ENCODE data around the gene ITIH2.
"Not testable (repeated sequence)": the region's sequence is repeated elsewhere in the genome, so short reads cannot be mapped to it uniquely, and the experiment has no call there.

ITIH2 gene

GRCh38 chr10:7734821-7735220 is 31.7 kb downstream of the ITIH2 start:
- no peak overlapping the region for H3K4me3 ChIP-seq
- no peaks in the 10 kb centered on the region for H3K9me3 ChIP-seq (replicated peaks in 1 of 11)
- H3K4me2 ChIP-seq = no peak overlapping the region
- no peaks in the 10 kb centered on the region for H3K27me3 ChIP-seq
- H4K20me1 ChIP-seq = no peaks in the 10 kb centered on the region
- no peak for TF ChIP-seq Cebpa-rat (IDR thresholded peaks at IDR 0.05)
- no peak overlapping the region for H3K9ac ChIP-seq
- H3K36me3 ChIP-seq = no peaks in the 10 kb centered on the region
- no peak overlapping the region for H3K27ac ChIP-seq
- no peaks in the 10 kb centered on the region for H3K4me1 ChIP-seq

GRCh38 chr10:7738536-7739407 is 35.7 kb downstream of the ITIH2 start:
- H3K36me3 ChIP-seq = no peaks in the 10 kb centered on the region
- no peak overlapping the region for H3K9ac ChIP-seq
- H3K4me1 ChIP-seq = no peaks in the 10 kb centered on the region
- no peaks in the 10 kb centered on the region for H3K27me3 ChIP-seq
- no peaks in the 10 kb centered on the region for H3K9me3 ChIP-seq (replicated peaks in 1 of 11)
- H3K4me2 ChIP-seq = no peak overlapping the region
- no peak overlapping the region for H3K27ac ChIP-seq
- no peak overlapping the region for H3K4me3 ChIP-seq
- no peaks in the 10 kb centered on the region for H4K20me1 ChIP-seq
- TF ChIP-seq Cebpa-rat (IDR thresholded peaks at IDR 0.05) = no peak

GRCh38 chr10:7744307-7744706 is 41.2 kb downstream of the ITIH2 start:
- Histone ChIP-seq H3K9ac (no peak overlapping the region), H3K36me3 (peaks cover 0 to 14% (median under 1%) of the 10 kb centered on the region in 11 experiments; a peak in 8 of 22 replicates), H3K27ac (no peak overlapping the region), H3K4me1 (no peaks in the 10 kb centered on the region), H4K20me1 (no peaks in the 10 kb centered on the region), H3K4me3 (no peak overlapping the region), H3K27me3 (no peaks in the 10 kb centered on the region), H3K9me3 (replicated peaks in 1 of 11) (no peaks in the 10 kb centered on the region), H3K4me2 (no peak overlapping the region)
- TF ChIP-seq Cebpa-rat (IDR thresholded peaks at IDR 0.05) = no peak

- not testable (repeated sequence) for H3K9ac ChIP-seq
These were observed 45.5 kb downstream of the ITIH2 start for GRCh38 chr10:7748637-7749036.

GRCh38 chr10:7750222-7750621 is 47.1 kb downstream of the ITIH2 start:
- no peak overlapping the region for H3K27ac ChIP-seq
- H3K27me3 ChIP-seq = no peaks in the 10 kb centered on the region
- TF ChIP-seq Cebpa-rat (IDR thresholded peaks at IDR 0.05) = no peak
- peaks cover 50 to 65% (median 55%) of the 10 kb centered on the region in 11 experiments for H3K36me3 ChIP-seq
- H3K4me2 ChIP-seq = no peak overlapping the region
- H3K4me3 ChIP-seq = no peak overlapping the region
- 0 out of 22 replicates have a peak, but pooled peaks cover 0 to 5% (median 0%) of the 10 kb centered on the region in 11 experiments for H4K20me1 ChIP-seq
- H3K9me3 ChIP-seq (replicated peaks in 1 of 11) = peaks cover 0 to 3% (median 0%) of the 10 kb centered on the region in 11 experiments; a peak in 1 of 22 replicates
- H3K9ac ChIP-seq = no peak overlapping the region
- H3K4me1 ChIP-seq = no peaks in the 10 kb centered on the region

More at GRCh38 chr10:7748637-7749036, 45.5 kb downstream of the ITIH2 start:
- H3K27me3 ChIP-seq; H3K4me2 ChIP-seq; H3K27ac ChIP-seq; H3K4me1 ChIP-seq; H3K9me3 ChIP-seq (replicated peaks in 1 of 11); H3K4me3 ChIP-seq; H4K20me1 ChIP-seq: not testable (repeated sequence)
- H3K36me3 ChIP-seq = peaks cover 34 to 58% (median 40%) of the 10 kb centered on the region in 11 experiments

GRCh38 chr10:7752251-7752650 is 49.1 kb downstream of the ITIH2 start:
- no peak for TF ChIP-seq Cebpa-rat (IDR thresholded peaks at IDR 0.05)
- Histone ChIP-seq H3K4me3 (no peak overlapping the region), H3K4me2 (no peak overlapping the region), H3K36me3 (peaks cover 69 to 83% (median 71%) of the 10 kb centered on the region in 11 experiments), H4K20me1 (peaks cover 0 to 9% (median 0%) of the 10 kb centered on the region in 11 experiments; a peak in 4 of 22 replicates), H3K9me3 (replicated peaks in 1 of 11) (peaks cover 0 to 4% (median 0%) of the 10 kb centered on the region in 11 experiments; a peak in 1 of 22 replicates), H3K27ac (no peak overlapping the region), H3K9ac (no peak overlapping the region), H3K4me1 (no peaks in the 10 kb centered on the region), H3K27me3 (no peaks in the 10 kb centered on the region)

- Histone ChIP-seq H3K4me2 (no peak overlapping the region), H3K4me3 (no peak overlapping the region), H3K36me3 (peaks cover 82 to 99% (median 93%) of the 10 kb centered on the region in 11 experiments), H4K20me1 (peaks cover 0 to 9% (median 0%) of the 10 kb centered on the region in 11 experiments; a peak in 4 of 22 replicates), H3K9ac (no peak overlapping the region), H3K27me3 (no peaks in the 10 kb centered on the region), H3K4me1 (no peaks in the 10 kb centered on the region), H3K27ac (no peak overlapping the region), H3K9me3 (replicated peaks in 1 of 11) (peaks cover 0 to 4% (median 0%) of the 10 kb centered on the region in 11 experiments; a peak in 1 of 22 replicates)
- TF ChIP-seq Cebpa-rat (IDR thresholded peaks at IDR 0.05) = no peak
These were observed 52.0 kb downstream of the ITIH2 start for GRCh38 chr10:7755103-7755502.

- peaks cover 0 to 4% (median 0%) of the 10 kb centered on the region in 11 experiments; a peak in 1 of 22 replicates for H3K9me3 ChIP-seq (replicated peaks in 1 of 11)
- H3K36me3 ChIP-seq = peaks cover 83 to 99% (median 95%) of the 10 kb centered on the region in 11 experiments
- H3K4me3 ChIP-seq = no peak overlapping the region
- no peaks in the 10 kb centered on the region for H3K27me3 ChIP-seq
- H3K27ac ChIP-seq = no peak overlapping the region
- no peak overlapping the region for H3K4me2 ChIP-seq
- no peak overlapping the region for H3K9ac ChIP-seq
- no peaks in the 10 kb centered on the region for H3K4me1 ChIP-seq
- no peak for TF ChIP-seq Cebpa-rat (IDR thresholded peaks at IDR 0.05)
- H4K20me1 ChIP-seq = peaks cover 0 to 9% (median 0%) of the 10 kb centered on the region in 11 experiments; a peak in 4 of 22 replicates
These were observed 53.4 kb downstream of the ITIH2 start for GRCh38 chr10:7756360-7756992.

GRCh38 chr10:7763929-7764328 is 60.8 kb downstream of the ITIH2 start:
- H3K4me1 ChIP-seq = peaks cover 0 to 35% (median 12%) of the 10 kb centered on the region in 10 experiments; a peak in 10 of 20 replicates
- TF ChIP-seq Cebpa-rat (IDR thresholded peaks at IDR 0.05) = no peak
- H3K9ac ChIP-seq = peak overlapping the region in 3 of 11 experiments; percentile 12 to 57 (median 18); a peak in 3 of 22 replicates
- peak overlapping the region in 6 of 11 experiments; percentile 40 to 84 (median 64); a peak in 11 of 22 replicates for H3K4me2 ChIP-seq
- peak overlapping the region in 4 of 11 experiments; percentile 21 to 44 (median 36); a peak in 6 of 22 replicates for H3K27ac ChIP-seq
- peaks cover 83 to 100% (median 95%) of the 10 kb centered on the region in 11 experiments for H3K36me3 ChIP-seq
- no peaks in the 10 kb centered on the region for H3K27me3 ChIP-seq
- peak overlapping the region in 3 of 10 experiments; percentile 20 to 37 (median 22); a peak in 3 of 20 replicates for H3K4me3 ChIP-seq
- peaks cover 0 to 10% (median 0%) of the 10 kb centered on the region in 11 experiments; a peak in 1 of 22 replicates for H4K20me1 ChIP-seq
- H3K9me3 ChIP-seq (replicated peaks in 1 of 11) = no peaks in the 10 kb centered on the region
